Astrocyte (in vitro differentiated cells and primary cell): ENCODE results near the gene WNT9A. TPM values are rescaled to one million over a fixed set of nuclear protein-coding genes. Genes with fewer than 3 reads are reported as not detected.

Experiments used
- DNase-seq: peaks from one replicate; pipeline ENCODE4 v3.0.0-alpha.2; 2010; ENCODE audit warnings: low read depth
- FAIRE-seq: peaks from 2 replicates; lab custom pipeline; 2011; peaks lifted over from hg19 to GRCh38; lab: Jason Lieb, UNC
- H2AFZ ChIP-seq: 2 replicates; pipeline ENCODE4 v1.6.0; 2012; ENCODE audit warnings: low read depth, low read length, inconsistent platforms
- H3K27ac ChIP-seq: 2 replicates; pipeline ENCODE4 v1.5.1; 2011; ENCODE audit warnings: low read depth, low read length, inconsistent platforms
- H3K27me3 ChIP-seq: 2 replicates; pipeline ENCODE4 v1.6.0; 2011; ENCODE audit warnings: low read length, inconsistent platforms; ENCODE audit not compliant: insufficient read depth
- H3K36me3 ChIP-seq: 2 replicates; pipeline ENCODE4 v1.5.1; 2011; ENCODE audit warnings: low read length, inconsistent platforms; ENCODE audit not compliant: insufficient read depth
- H3K4me1 ChIP-seq: 2 replicates; pipeline ENCODE4 v1.5.1; 2011; ENCODE audit warnings: low read length, inconsistent platforms; ENCODE audit not compliant: insufficient read depth
- H3K4me2 ChIP-seq: 2 replicates; pipeline ENCODE4 v1.6.0; 2012; ENCODE audit warnings: low read length, inconsistent platforms
- H3K4me3 ChIP-seq: 2 replicates; pipeline ENCODE4 v1.5.1; 2011; ENCODE audit warnings: low read depth, mild to moderate bottlenecking, low read length, inconsistent platforms; ENCODE audit not compliant: insufficient read depth
- H3K79me2 ChIP-seq: 2 replicates; pipeline ENCODE4 v1.6.0; 2012; ENCODE audit warnings: mild to moderate bottlenecking, low read length, inconsistent platforms; ENCODE audit not compliant: insufficient read depth
- H3K9ac ChIP-seq: 2 replicates; pipeline ENCODE4 v1.6.0; 2012; ENCODE audit warnings: mild to moderate bottlenecking, low read length, inconsistent platforms
- H3K9me3 ChIP-seq: 2 replicates; pipeline ENCODE4 v1.5.1; 2012; ENCODE audit warnings: low read depth, mild to moderate bottlenecking, low read length, inconsistent platforms; ENCODE audit not compliant: insufficient read depth
- H4K20me1 ChIP-seq: 2 replicates; pipeline ENCODE4 v1.6.0; 2012; ENCODE audit warnings: low read length, inconsistent platforms; ENCODE audit not compliant: insufficient read depth
- H3K27ac Mint-ChIP-seq: one replicate; pipeline ENCODE4 v1.8.0; 2021; ENCODE audit warnings: mild to moderate bottlenecking, mixed read lengths; ENCODE audit not compliant: unreplicated experiment
- H3K27me3 Mint-ChIP-seq: one replicate; pipeline ENCODE4 v1.8.0; 2021; ENCODE audit warnings: low read depth, mixed read lengths; ENCODE audit not compliant: unreplicated experiment
- H3K36me3 Mint-ChIP-seq: one replicate; pipeline ENCODE4 v1.8.0; 2021; ENCODE audit warnings: low read depth, mixed read lengths; ENCODE audit not compliant: unreplicated experiment
- H3K4me1 Mint-ChIP-seq: one replicate; pipeline ENCODE4 v1.8.0; 2021; ENCODE audit warnings: low read depth, mixed read lengths; ENCODE audit not compliant: unreplicated experiment
- H3K4me3 Mint-ChIP-seq: one replicate; pipeline ENCODE4 v1.8.0; 2021; ENCODE audit warnings: mild to moderate bottlenecking, moderate library complexity, mixed read lengths; ENCODE audit not compliant: unreplicated experiment
- H3K9me3 Mint-ChIP-seq: one replicate; pipeline ENCODE4 v1.8.0; 2021; ENCODE audit warnings: mild to moderate bottlenecking, mixed read lengths; ENCODE audit not compliant: unreplicated experiment
- EZH2 ChIP-seq: IDR thresholded peaks from 2 replicates; pipeline ENCODE4 v1.6.1; 2012; ENCODE audit warnings: mild to moderate bottlenecking, low read length, inconsistent platforms; ENCODE audit not compliant: insufficient read depth
- total RNA-seq: library from RNA; stranded (reverse); gene quantifications from 2 replicates; pipeline ENCODE4 v1.2.1, GENCODE V29; 2021
- TF ChIP-seq, protein P1 (sequence below): IDR thresholded peaks from 2 replicates; pipeline ENCODE4 v1.5.1; 2011; ENCODE audit warnings: low read depth, mild to moderate bottlenecking, inconsistent platforms, low read length, moderate library complexity; ENCODE audit not compliant: insufficient read depth

Gene WNT9A
- total RNA-seq, 1 donor from 2014 or later, result 4.1 TPM

DNA sequence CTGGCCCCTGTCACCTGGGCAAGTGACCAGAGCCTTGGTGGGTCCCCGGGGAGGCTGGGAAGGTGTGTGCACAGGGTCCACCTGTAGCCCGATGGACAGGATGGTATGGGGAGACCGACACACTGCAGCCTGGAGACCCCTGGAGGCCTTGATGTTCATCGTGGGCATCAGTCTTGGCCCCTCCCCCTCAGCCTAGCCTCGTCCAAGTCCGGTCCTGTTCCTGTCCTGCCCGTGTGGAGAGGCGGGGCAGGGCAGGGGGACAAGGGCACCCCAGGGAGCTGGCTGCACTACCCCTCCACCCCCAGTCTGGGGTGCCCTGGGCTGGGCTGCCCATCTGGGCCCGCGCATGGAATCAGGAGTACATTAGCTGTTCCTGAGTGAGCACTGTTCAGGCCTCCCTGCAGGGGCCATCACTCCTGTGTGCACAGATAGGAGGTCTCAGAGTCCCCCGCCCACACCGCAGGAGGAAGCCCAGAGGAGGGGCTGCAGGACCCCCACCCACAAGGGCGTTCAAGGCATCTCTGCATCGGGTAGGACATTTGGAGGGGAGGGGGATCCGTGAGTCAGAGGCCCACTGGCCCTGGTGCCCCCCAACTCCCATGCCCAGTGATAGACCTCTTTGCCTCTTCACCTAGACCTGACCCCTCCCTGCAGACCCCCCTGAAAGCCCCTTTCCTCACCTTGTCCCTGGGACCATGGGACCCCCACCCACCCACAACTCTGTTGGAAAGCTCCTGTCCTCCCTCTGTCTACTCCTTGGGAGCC lies 63.2 kb downstream of the WNT9A start:
- Histone ChIP-seq H3K27me3 (peaks cover 2% of the 10 kb centered on the region), H3K4me3 (no peak overlapping the region), H2AFZ (no peak overlapping the region), H3K36me3 (no peaks in the 10 kb centered on the region), H4K20me1 (no peaks in the 10 kb centered on the region), H3K4me2 (no peak overlapping the region), H3K4me1 (peaks cover 9% of the 10 kb centered on the region), H3K9ac (no peak overlapping the region), H3K79me2 (no peaks in the 10 kb centered on the region), H3K9me3 (no peaks in the 10 kb centered on the region), H3K27ac (no peak overlapping the region)
- Mint-ChIP-seq H3K27ac (no peak overlapping the region), H3K9me3 (no peaks in the 10 kb centered on the region), H3K27me3 (peaks cover 12% of the 10 kb centered on the region), H3K4me3 (no peak overlapping the region), H3K36me3 (no peaks in the 10 kb centered on the region), H3K4me1 (peaks cover 4% of the 10 kb centered on the region)
- no peak for FAIRE-seq
- no peak for TF ChIP-seq EZH2
- TF ChIP-seq, protein P1, sequence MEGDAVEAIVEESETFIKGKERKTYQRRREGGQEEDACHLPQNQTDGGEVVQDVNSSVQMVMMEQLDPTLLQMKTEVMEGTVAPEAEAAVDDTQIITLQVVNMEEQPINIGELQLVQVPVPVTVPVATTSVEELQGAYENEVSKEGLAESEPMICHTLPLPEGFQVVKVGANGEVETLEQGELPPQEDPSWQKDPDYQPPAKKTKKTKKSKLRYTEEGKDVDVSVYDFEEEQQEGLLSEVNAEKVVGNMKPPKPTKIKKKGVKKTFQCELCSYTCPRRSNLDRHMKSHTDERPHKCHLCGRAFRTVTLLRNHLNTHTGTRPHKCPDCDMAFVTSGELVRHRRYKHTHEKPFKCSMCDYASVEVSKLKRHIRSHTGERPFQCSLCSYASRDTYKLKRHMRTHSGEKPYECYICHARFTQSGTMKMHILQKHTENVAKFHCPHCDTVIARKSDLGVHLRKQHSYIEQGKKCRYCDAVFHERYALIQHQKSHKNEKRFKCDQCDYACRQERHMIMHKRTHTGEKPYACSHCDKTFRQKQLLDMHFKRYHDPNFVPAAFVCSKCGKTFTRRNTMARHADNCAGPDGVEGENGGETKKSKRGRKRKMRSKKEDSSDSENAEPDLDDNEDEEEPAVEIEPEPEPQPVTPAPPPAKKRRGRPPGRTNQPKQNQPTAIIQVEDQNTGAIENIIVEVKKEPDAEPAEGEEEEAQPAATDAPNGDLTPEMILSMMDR, result no peak
- DNase-seq, result no peak

DNA sequence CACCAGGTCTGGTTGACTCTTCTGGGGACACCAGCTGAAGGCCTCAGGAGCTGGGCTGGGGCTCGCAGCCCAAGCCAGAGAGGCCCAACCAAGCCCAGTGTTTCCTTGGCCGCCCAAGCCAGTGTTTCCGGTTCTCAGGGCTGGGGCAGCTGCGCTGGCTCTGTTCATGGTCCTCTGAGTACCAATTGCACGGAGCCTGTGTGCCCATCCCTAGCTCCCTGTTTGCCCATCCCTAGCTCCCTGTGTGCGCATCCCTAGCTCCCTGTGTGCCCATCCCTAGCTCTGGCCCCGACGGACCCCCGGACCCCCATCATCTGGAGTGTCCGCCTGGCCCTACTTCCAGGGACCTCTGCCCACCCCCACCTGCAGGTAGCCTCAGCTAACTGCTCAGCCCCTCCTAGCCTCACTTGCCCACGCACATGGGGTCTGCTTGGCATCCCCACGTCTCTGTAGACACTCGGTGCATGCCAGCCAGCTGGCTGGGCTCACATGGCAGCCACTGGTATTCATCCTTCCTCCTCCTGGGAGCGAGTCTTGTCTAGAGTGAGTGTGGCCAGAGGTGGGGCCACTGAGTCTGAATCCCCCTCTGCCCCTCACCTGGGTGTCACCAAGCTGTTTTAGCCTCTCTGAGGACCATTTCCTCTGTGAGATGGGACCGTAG lies 64.0 kb downstream of the WNT9A start:
- Mint-ChIP-seq H3K4me3 (no peak overlapping the region), H3K27ac (no peak overlapping the region), H3K4me1 (peaks cover 4% of the 10 kb centered on the region), H3K27me3 (peaks cover 13% of the 10 kb centered on the region), H3K9me3 (no peaks in the 10 kb centered on the region), H3K36me3 (no peaks in the 10 kb centered on the region)
- H3K9me3 ChIP-seq, result no peaks in the 10 kb centered on the region
- TF ChIP-seq, protein P1, result no peak
- TF ChIP-seq EZH2, result no peak
- no peak overlapping the region for H3K4me3 ChIP-seq
- no peak overlapping the region for H3K4me2 ChIP-seq
- peaks cover 2% of the 10 kb centered on the region for H3K27me3 ChIP-seq
- no peaks in the 10 kb centered on the region for H3K36me3 ChIP-seq
- H3K9ac ChIP-seq, result no peak overlapping the region
- no peaks in the 10 kb centered on the region for H3K79me2 ChIP-seq
- peaks cover 9% of the 10 kb centered on the region for H3K4me1 ChIP-seq
- H3K27ac ChIP-seq, result no peak overlapping the region
- no peak for FAIRE-seq
- no peak for DNase-seq
- no peak overlapping the region for H2AFZ ChIP-seq
- H4K20me1 ChIP-seq, result no peaks in the 10 kb centered on the region
